ENCODE measurements around the gene FYTTD1.

The FYTTD1 gene

GRCh38 chr3:197836244-197836643, 86.6 kb downstream of the FYTTD1 start:
- no peak for DNase-seq (ENCODE audit: low read depth in 2 of 2)
